ENCODE data around the gene NAA35.
"Not testable (repeated sequence)": the region's sequence is repeated elsewhere in the genome, so short reads cannot be mapped to it uniquely, and the experiment has no call there.

NAA35 gene

GRCh38 chr9:86045654-86046053 is 104.7 kb downstream of the NAA35 start:
- Histone ChIP-seq H3K4me3 (ENCODE audit: low read depth, low read length) (no peak overlapping the region), H3K9ac (no peak overlapping the region), H3K79me2 (no peaks in the 10 kb centered on the region), H3K4me2 (ENCODE audit: low read length) (no peak overlapping the region), H3K36me3 (ENCODE audit: control insufficient read depth, insufficient read depth, low read length) (no peaks in the 10 kb centered on the region), H3K27me3 (ENCODE audit: control insufficient read depth, insufficient read depth, low read length) (no peaks in the 10 kb centered on the region), H3K9me3 (ENCODE audit: control insufficient read depth, low read length) (no peaks in the 10 kb centered on the region), H2AFZ (no peak overlapping the region), H3K4me1 (peaks cover 2% of the 10 kb centered on the region), H3K27ac (no peak overlapping the region)
- TF ChIP-seq, protein P1, sequence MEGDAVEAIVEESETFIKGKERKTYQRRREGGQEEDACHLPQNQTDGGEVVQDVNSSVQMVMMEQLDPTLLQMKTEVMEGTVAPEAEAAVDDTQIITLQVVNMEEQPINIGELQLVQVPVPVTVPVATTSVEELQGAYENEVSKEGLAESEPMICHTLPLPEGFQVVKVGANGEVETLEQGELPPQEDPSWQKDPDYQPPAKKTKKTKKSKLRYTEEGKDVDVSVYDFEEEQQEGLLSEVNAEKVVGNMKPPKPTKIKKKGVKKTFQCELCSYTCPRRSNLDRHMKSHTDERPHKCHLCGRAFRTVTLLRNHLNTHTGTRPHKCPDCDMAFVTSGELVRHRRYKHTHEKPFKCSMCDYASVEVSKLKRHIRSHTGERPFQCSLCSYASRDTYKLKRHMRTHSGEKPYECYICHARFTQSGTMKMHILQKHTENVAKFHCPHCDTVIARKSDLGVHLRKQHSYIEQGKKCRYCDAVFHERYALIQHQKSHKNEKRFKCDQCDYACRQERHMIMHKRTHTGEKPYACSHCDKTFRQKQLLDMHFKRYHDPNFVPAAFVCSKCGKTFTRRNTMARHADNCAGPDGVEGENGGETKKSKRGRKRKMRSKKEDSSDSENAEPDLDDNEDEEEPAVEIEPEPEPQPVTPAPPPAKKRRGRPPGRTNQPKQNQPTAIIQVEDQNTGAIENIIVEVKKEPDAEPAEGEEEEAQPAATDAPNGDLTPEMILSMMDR (IDR thresholded peaks at IDR 0.05): no peak

GRCh38 chr9:86046071-86046636 is 105.2 kb downstream of the NAA35 start:
- Histone ChIP-seq H2AFZ (no peak overlapping the region), H3K9me3 (ENCODE audit: control insufficient read depth, low read length) (no peaks in the 10 kb centered on the region), H3K4me2 (ENCODE audit: low read length) (no peak overlapping the region), H3K27me3 (ENCODE audit: control insufficient read depth, insufficient read depth, low read length) (no peaks in the 10 kb centered on the region), H3K36me3 (ENCODE audit: control insufficient read depth, insufficient read depth, low read length) (no peaks in the 10 kb centered on the region), H3K4me3 (ENCODE audit: low read depth, low read length) (no peak overlapping the region), H3K27ac (no peak overlapping the region), H3K9ac (no peak overlapping the region), H3K4me1 (peaks cover 2% of the 10 kb centered on the region), H3K79me2 (no peaks in the 10 kb centered on the region)
- TF ChIP-seq, protein P1 (IDR thresholded peaks at IDR 0.05): no peak

- Histone ChIP-seq H3K9me3 (ENCODE audit: control insufficient read depth, low read length) (no peaks in the 10 kb centered on the region), H3K79me2 (no peaks in the 10 kb centered on the region), H3K4me2 (ENCODE audit: low read length) (no peak overlapping the region), H3K27ac (no peak overlapping the region), H3K27me3 (ENCODE audit: control insufficient read depth, insufficient read depth, low read length) (no peaks in the 10 kb centered on the region), H3K4me3 (ENCODE audit: low read depth, low read length) (no peak overlapping the region), H2AFZ (no peak overlapping the region), H3K4me1 (peaks cover 2% of the 10 kb centered on the region), H3K36me3 (ENCODE audit: control insufficient read depth, insufficient read depth, low read length) (no peaks in the 10 kb centered on the region), H3K9ac (no peak overlapping the region)
- TF ChIP-seq, protein P1 (IDR thresholded peaks at IDR 0.05): no peak
Measured at GRCh38 chr9:86046930-86047341, 106.0 kb downstream of the NAA35 start.

DNA sequence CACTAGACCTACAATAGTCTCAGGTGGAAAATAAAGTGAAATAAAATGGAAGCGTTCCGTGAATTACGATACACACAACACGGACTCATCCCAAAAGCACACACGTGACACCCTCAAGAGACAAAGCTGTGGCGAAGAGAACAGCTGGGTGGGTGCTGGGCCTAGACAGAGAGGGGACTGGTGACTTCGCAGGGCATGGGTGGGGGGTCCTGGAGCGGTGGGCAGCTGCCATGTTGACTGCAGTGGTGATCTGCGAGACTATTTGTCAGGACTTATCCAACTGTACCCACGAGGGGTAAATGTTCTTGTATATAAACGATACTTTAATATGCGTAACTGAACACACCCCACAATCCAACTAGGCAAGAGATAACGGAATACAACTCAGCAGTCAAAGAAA is 106.4 kb downstream of the NAA35 start:
- Histone ChIP-seq H3K27me3 (ENCODE audit: control insufficient read depth, insufficient read depth, low read length) (no peaks in the 10 kb centered on the region), H3K9ac (no peak overlapping the region), H3K27ac (no peak overlapping the region), H3K36me3 (ENCODE audit: control insufficient read depth, insufficient read depth, low read length) (no peaks in the 10 kb centered on the region), H3K4me2 (ENCODE audit: low read length) (no peak overlapping the region), H3K9me3 (ENCODE audit: control insufficient read depth, low read length) (no peaks in the 10 kb centered on the region), H2AFZ (no peak overlapping the region), H3K4me3 (ENCODE audit: low read depth, low read length) (no peak overlapping the region), H3K79me2 (no peaks in the 10 kb centered on the region), H3K4me1 (peaks cover 2% of the 10 kb centered on the region)
- TF ChIP-seq, protein P1 (IDR thresholded peaks at IDR 0.05): no peak

- not testable (repeated sequence) for H3K79me2 ChIP-seq; H3K27ac ChIP-seq; H3K9me3 ChIP-seq (ENCODE audit: control insufficient read depth, low read length); H3K27me3 ChIP-seq (ENCODE audit: control insufficient read depth, insufficient read depth, low read length); H3K36me3 ChIP-seq (ENCODE audit: control insufficient read depth, insufficient read depth, low read length); H2AFZ ChIP-seq; H3K4me1 ChIP-seq; H3K4me3 ChIP-seq (ENCODE audit: low read depth, low read length); H3K4me2 ChIP-seq (ENCODE audit: low read length); H3K9ac ChIP-seq
Measured at GRCh38 chr9:86048018-86048742, 107.2 kb downstream of the NAA35 start.
